Measurements from ENCODE around the gene FBLN2. TPM values are rescaled to one million over a fixed set of nuclear protein-coding genes. Genes with fewer than 3 reads are reported as not detected.

FBLN2 gene
- total RNA-seq, 4 donors from 2014 or later = 130 to 244 (median 136) TPM

DNA sequence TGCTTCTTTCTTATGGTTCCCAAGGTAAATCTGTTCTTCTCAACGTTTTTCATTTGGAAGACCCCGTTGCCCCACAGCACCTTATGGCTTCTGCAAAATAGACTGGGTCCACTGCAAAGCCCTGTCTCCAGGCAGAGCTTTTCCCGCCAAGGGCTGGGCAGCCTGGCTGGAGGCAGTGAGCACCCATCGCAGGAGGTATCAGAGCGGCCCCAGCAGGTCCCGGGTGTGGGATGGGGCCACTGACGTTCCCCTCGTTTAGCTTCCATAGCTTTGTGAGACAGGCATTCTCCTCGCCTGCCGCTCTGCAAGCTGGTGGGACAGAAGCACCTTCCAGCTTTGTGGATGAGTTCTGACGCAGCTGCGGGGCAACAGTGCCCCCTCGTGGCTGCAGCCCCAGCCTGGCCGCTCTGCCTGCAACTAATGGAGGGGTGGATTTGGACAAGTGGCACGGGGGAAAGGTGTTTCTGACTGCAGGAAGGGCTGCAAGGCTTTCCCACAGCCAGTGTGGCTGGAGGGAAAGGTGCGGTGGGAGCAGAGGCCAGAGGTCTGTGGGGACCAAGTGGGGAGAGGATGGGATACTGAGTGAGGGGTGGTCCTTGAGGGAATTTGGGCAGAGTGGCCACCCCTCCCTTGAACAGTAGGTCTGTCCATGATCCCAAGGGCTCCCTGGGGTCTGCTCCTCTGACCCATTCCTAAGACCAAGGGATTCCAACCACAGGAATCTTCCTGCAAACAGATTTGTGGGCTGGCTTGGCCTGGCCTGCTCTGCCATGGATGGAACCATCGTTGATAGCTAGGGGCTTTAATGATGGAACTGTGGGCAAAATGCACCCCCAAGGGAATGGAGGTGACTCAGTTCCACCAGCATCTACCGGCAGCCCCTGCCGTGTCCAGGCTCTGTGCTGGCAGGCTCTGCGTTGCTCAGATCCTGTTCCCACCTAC is 99.4 kb downstream of the FBLN2 start:
- Histone ChIP-seq H3K4me1 (peaks cover 15 to 27% (median 25%) of the 10 kb centered on the region in 4 donors), H3K36me3 (no peaks in the 10 kb centered on the region), H3K27ac (replicated peaks in 1 of 4) (no peak overlapping the region), H3K27me3 (peaks cover 0 to 27% (median 7%) of the 10 kb centered on the region in 4 donors), H3K4me3 (peak overlapping the region in 1 of 4 donors; percentile 24), H3K9me3 (no peaks in the 10 kb centered on the region)
- intact Hi-C loops (cut with DNase I) = loop anchor here (2.0 kb wide), 1 partner anchor 154 kb away; no protein-coding TSS in a partner anchor
- TF ChIP-seq POLR2AphosphoS5 (IDR thresholded peaks at IDR 0.05) = peak in 1 of 2 donors; percentile 60
- no peak for TF ChIP-seq POLR2A (IDR thresholded peaks at IDR 0.05; ENCODE audit: low read depth)
- TF ChIP-seq, protein P1, sequence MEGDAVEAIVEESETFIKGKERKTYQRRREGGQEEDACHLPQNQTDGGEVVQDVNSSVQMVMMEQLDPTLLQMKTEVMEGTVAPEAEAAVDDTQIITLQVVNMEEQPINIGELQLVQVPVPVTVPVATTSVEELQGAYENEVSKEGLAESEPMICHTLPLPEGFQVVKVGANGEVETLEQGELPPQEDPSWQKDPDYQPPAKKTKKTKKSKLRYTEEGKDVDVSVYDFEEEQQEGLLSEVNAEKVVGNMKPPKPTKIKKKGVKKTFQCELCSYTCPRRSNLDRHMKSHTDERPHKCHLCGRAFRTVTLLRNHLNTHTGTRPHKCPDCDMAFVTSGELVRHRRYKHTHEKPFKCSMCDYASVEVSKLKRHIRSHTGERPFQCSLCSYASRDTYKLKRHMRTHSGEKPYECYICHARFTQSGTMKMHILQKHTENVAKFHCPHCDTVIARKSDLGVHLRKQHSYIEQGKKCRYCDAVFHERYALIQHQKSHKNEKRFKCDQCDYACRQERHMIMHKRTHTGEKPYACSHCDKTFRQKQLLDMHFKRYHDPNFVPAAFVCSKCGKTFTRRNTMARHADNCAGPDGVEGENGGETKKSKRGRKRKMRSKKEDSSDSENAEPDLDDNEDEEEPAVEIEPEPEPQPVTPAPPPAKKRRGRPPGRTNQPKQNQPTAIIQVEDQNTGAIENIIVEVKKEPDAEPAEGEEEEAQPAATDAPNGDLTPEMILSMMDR (IDR thresholded peaks at IDR 0.05) = peak in 2 of 3 experiments; percentile 89 to 95
- TF ChIP-seq EP300 (IDR thresholded peaks at IDR 0.05) = no peak
- 11% methylated on average over 18 of the region's 20 CpGs for WGBS
- DNase-seq (ENCODE audit: extremely low spot score) = peak; percentile 93

DNA sequence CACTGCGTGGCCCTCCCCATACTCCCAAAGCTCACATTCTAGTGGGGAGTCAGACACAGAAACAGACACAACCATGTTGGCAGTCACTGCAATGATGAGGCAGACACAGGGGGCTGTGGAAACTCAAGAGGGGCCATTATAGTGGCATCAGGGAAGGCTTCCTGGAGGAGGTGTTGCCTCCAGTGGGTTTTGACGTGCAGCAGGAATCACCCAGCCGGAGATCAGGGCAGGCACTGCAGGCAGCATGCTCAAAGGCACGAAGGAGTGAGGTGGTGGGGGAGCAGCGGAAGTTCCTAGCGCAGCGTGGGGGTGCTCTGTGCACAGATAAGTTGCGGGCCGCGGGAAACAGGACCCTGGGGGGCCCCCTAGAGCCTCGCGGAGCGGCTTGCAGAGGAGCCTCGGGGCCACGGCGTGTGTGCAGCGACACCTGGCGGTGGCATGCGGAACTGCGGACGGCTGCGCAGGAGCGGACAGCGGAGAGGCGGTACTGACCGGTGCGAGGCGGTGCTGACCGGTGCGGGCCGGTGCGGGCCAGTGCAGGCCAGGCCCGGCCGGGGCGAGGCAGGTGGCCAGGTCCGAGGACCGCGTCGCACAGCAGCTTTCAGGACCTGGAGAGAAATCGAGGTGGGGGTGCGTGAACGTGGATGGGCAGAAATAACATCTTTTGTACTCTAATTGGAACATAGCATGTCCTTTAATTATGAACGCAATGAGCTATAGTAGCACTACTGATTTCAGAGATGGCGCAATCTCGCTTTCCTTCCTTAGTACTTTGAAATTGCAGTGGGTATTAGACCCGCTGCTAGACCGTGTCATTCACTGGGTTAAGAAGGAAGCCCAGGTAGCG is 101.5 kb downstream of the FBLN2 start:
- Histone ChIP-seq H3K4me1 (peaks cover 18 to 37% (median 32%) of the 10 kb centered on the region in 4 donors), H3K27me3 (peaks cover 0 to 41% (median 7%) of the 10 kb centered on the region in 4 donors), H3K36me3 (no peaks in the 10 kb centered on the region), H3K9me3 (no peaks in the 10 kb centered on the region), H3K4me3 (peak overlapping the region in 1 of 4 donors; percentile 22), H3K27ac (replicated peaks in 1 of 4) (no peak overlapping the region)
- DNase-seq (ENCODE audit: extremely low spot score) = peak; percentile 93
- 24% methylated on average over 31 of the region's 48 CpGs for WGBS
- intact Hi-C loops (cut with DNase I) = loop anchor here (5.0 kb wide), 1 partner anchor 558 kb away; no protein-coding TSS in a partner anchor
- TF ChIP-seq POLR2AphosphoS5 (IDR thresholded peaks at IDR 0.05) (peak; percentile 67 to 74), EP300 (IDR thresholded peaks at IDR 0.05) (no peak), POLR2A (IDR thresholded peaks at IDR 0.05; ENCODE audit: low read depth) (no peak)
- TF ChIP-seq, protein P1 (IDR thresholded peaks at IDR 0.05) = peak in 2 of 3 experiments; percentile 97 to 100

DNA sequence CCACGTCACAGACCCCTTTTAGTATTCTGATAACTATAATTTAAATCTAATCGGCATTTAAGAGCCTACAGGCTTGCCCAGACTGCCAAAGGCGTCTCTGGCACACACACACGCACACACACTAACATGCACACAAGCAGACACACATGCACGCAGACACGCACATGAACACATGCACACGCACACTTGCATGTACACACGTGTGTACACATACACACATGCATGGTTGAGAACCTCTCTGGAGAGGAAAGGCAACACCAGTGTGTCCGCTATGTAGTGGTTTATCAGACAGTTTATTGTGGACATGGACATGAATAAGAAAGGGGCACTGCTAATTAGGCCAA is 102.1 kb downstream of the FBLN2 start:
- intact Hi-C loops (cut with DNase I) = loop anchor here (5.0 kb wide), 1 partner anchor 559 kb away; no protein-coding TSS in a partner anchor
- no peak overlapping the region for H3K4me3 ChIP-seq
- H3K27ac ChIP-seq (replicated peaks in 1 of 4) = no peak overlapping the region
- TF ChIP-seq POLR2AphosphoS5 (IDR thresholded peaks at IDR 0.05) (no peak), EP300 (IDR thresholded peaks at IDR 0.05) (no peak), POLR2A (IDR thresholded peaks at IDR 0.05; ENCODE audit: low read depth) (no peak)
- TF ChIP-seq, protein P1 (IDR thresholded peaks at IDR 0.05) = no peak
- DNase-seq (ENCODE audit: extremely low spot score) = no peak
- peaks cover 0 to 41% (median 7%) of the 10 kb centered on the region in 4 donors for H3K27me3 ChIP-seq
- no peaks in the 10 kb centered on the region for H3K9me3 ChIP-seq
- WGBS = 92% methylated on average over 9 of the region's 9 CpGs
- peaks cover 18 to 39% (median 34%) of the 10 kb centered on the region in 4 donors for H3K4me1 ChIP-seq
- no peaks in the 10 kb centered on the region for H3K36me3 ChIP-seq

DNA sequence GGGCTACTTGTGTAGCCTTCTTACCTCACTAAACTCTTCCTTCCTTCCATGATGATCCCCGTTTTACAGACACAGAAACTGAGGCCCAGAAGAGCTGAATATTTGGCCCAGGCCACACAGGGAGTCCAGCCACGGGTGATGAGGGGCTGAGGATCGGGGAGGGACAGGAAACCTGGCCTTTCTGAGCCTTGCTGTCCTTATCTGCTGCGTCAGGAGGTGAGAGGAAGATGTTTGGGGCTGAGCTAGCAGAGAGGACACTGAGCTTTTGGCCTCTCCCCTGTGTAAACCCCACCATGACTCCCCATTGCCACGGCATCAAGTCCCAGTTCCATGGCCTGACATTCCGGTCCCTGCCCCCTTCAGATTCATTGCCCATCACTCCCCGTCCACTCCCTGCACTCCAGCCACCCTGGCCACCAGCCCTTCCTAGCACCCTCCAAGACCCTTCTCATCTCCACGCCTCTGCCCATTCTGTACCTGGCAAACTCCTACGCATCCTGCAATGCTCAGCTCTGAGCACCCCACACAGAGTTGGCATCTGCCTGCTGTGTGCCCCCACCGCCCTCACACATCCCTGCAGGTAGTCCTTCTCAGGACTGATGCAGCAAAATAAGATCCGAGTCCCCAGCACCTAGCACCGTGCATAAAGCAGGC is 103.0 kb downstream of the FBLN2 start:
- H3K27me3 ChIP-seq = peaks cover 0 to 45% (median 7%) of the 10 kb centered on the region in 4 donors
- no peak for DNase-seq (ENCODE audit: extremely low spot score)
- WGBS = 87% methylated on average over 8 of the region's 12 CpGs
- TF ChIP-seq POLR2AphosphoS5 (IDR thresholded peaks at IDR 0.05) (no peak), POLR2A (IDR thresholded peaks at IDR 0.05; ENCODE audit: low read depth) (no peak), EP300 (IDR thresholded peaks at IDR 0.05) (no peak)
- TF ChIP-seq, protein P1 (IDR thresholded peaks at IDR 0.05) = no peak
- intact Hi-C loops (cut with DNase I) = loop anchor here (5.0 kb wide), 1 partner anchor 560 kb away; no protein-coding TSS in a partner anchor
- peaks cover 18 to 39% (median 34%) of the 10 kb centered on the region in 4 donors for H3K4me1 ChIP-seq
- H3K9me3 ChIP-seq = no peaks in the 10 kb centered on the region
- no peak overlapping the region for H3K4me3 ChIP-seq
- H3K36me3 ChIP-seq = no peaks in the 10 kb centered on the region
- no peak overlapping the region for H3K27ac ChIP-seq (replicated peaks in 1 of 4)

Measured in esophagus muscularis mucosa (tissue), 4 donors.